ENCODE data around the gene METTL21A. TPM values are rescaled to one million over a fixed set of nuclear protein-coding genes. Genes with fewer than 3 reads are reported as not detected.

Gene METTL21A
- 9.9 and 11.3 TPM in 2 replicates for polyA plus RNA-seq (2011; rRNA removed)
- 2.0 and 3.3 TPM in 2 replicates for polyA minus RNA-seq (2011; rRNA and poly(A)+ RNA removed)

GRCh38 chr2:207625014-207625907 lies at the start of gene METTL21A:
Gene METTL21A, minus strand, starts transcription at chr2:207625394. Its CDS starts 1,019 bp downstream, at chr2:207624375.
- peak; percentile 60 for TF ChIP-seq CTCF (IDR thresholded peaks at IDR 0.05; ENCODE audit: insufficient read depth, low read depth, low read length)
- CTCF ChIA-PET = interaction anchor here (0.6 to 2.9 kb wide), 16 partner anchors 10 to 415 kb away, joined by 3 to 15 read pairs (median 4); partner anchors contain the start of gene CREB1
- DNase-seq (ENCODE audit: low read depth) = no peak
- POLR2A ChIA-PET = interaction anchor here (0.6 to 0.7 kb wide), 2 partner anchors 90 to 94 kb away, joined by 3 to 4 read pairs; no protein-coding TSS in a partner anchor
- H3K36me3 ChIP-seq (ENCODE audit: control insufficient read depth, insufficient read depth, low read length) = peaks cover 7% of the 10 kb centered on the region
- no peaks in the 10 kb centered on the region for H3K27me3 ChIP-seq (ENCODE audit: control insufficient read depth, insufficient read depth, low read length)
- peak within 1 kb of the TSS; percentile 88 for H3K4me3 ChIP-seq (ENCODE audit: low read depth, low read length)

- CTCF ChIA-PET = interaction anchor here (1.3 kb wide), 1 partner anchor 10 kb away, joined by 3 read pairs; no protein-coding TSS in a partner anchor
Observed at GRCh38 chr2:207674826-207675225, 49.6 kb upstream of the METTL21A start.

GRCh38 chr2:207674266-207674774 lies 49.1 kb upstream of the METTL21A start:
- no peak for DNase-seq (ENCODE audit: low read depth)
- no peak for TF ChIP-seq CTCF (IDR thresholded peaks at IDR 0.05; ENCODE audit: insufficient read depth, low read depth, low read length)
- no peak overlapping the region for H3K4me3 ChIP-seq (ENCODE audit: low read depth, low read length)
- ChIA-PET POLR2A (no interaction called here), CTCF (no interaction called here)
- peaks cover 3% of the 10 kb centered on the region; the same call in 1 of the 2 replicates for H3K27me3 ChIP-seq (ENCODE audit: control insufficient read depth, insufficient read depth, low read length)
- no peaks in the 10 kb centered on the region for H3K36me3 ChIP-seq (ENCODE audit: control insufficient read depth, insufficient read depth, low read length)

More at GRCh38 chr2:207674826-207675225, 49.6 kb upstream of the METTL21A start:
- POLR2A ChIA-PET = interaction anchor here (0.7 kb wide), 1 partner anchor 8 kb away, joined by 13 read pairs; no protein-coding TSS in a partner anchor
- Histone ChIP-seq H3K36me3 (ENCODE audit: control insufficient read depth, insufficient read depth, low read length) (no peaks in the 10 kb centered on the region), H3K4me3 (ENCODE audit: low read depth, low read length) (no peak overlapping the region), H3K27me3 (ENCODE audit: control insufficient read depth, insufficient read depth, low read length) (peaks cover 3% of the 10 kb centered on the region; the same call in 1 of the 2 replicates)
- DNase-seq (ENCODE audit: low read depth) = no peak
- no peak for TF ChIP-seq CTCF (IDR thresholded peaks at IDR 0.05; ENCODE audit: insufficient read depth, low read depth, low read length)

GRCh38 chr2:207673431-207673830 lies 48.2 kb upstream of the METTL21A start:
- no peak for TF ChIP-seq CTCF (IDR thresholded peaks at IDR 0.05; ENCODE audit: insufficient read depth, low read depth, low read length)

GRCh38 chr2:207670887-207671286 lies 45.7 kb upstream of the METTL21A start:
- no peak for DNase-seq (ENCODE audit: low read depth)
- no peaks in the 10 kb centered on the region for H3K27me3 ChIP-seq (ENCODE audit: control insufficient read depth, insufficient read depth, low read length)
- ChIA-PET CTCF (interaction anchor here (1.0 kb wide), 1 partner anchor 370 kb away, joined by 3 read pairs; no protein-coding TSS in a partner anchor), POLR2A (no interaction called here)
- no peak for TF ChIP-seq CTCF (IDR thresholded peaks at IDR 0.05; ENCODE audit: insufficient read depth, low read depth, low read length)
- no peaks in the 10 kb centered on the region for H3K36me3 ChIP-seq (ENCODE audit: control insufficient read depth, insufficient read depth, low read length)
- no peak overlapping the region for H3K4me3 ChIP-seq (ENCODE audit: low read depth, low read length)

More at GRCh38 chr2:207673431-207673830, 48.2 kb upstream of the METTL21A start:
- no peak overlapping the region for H3K4me3 ChIP-seq (ENCODE audit: low read depth, low read length)
- ChIA-PET POLR2A (no interaction called here), CTCF (no interaction called here)
- H3K27me3 ChIP-seq (ENCODE audit: control insufficient read depth, insufficient read depth, low read length) = no peaks in the 10 kb centered on the region
- DNase-seq (ENCODE audit: low read depth) = no peak
- no peaks in the 10 kb centered on the region for H3K36me3 ChIP-seq (ENCODE audit: control insufficient read depth, insufficient read depth, low read length)

Data from BJ (cell line).